GM13976 (cell line): ENCODE results near the gene CSNK1G1.

Experiments used
- DNase-seq: peaks from one replicate; pipeline ENCODE4 v3.0.0; 2012; ENCODE audit warnings: low spot score
- in situ Hi-C: fragments of 300-500 bp; cut with MboI; formaldehyde crosslinking; loops from one replicate; pipeline ENCODE4 v1.12.0; 2022; ENCODE audit warnings: low sequenced_read_pairs, mixed read lengths, inconsistent platforms; ENCODE audit not compliant: unreplicated experiment
- TF ChIP-seq, protein P1 (sequence below): IDR thresholded peaks from 2 replicates; pipeline ENCODE4 v1.5.1; 2012; ENCODE audit warnings: borderline replicate concordance, mild to moderate bottlenecking; ENCODE audit not compliant: insufficient read depth; ENCODE audit errors: extremely low read depth, missing control alignments, control extremely low read depth

The CSNK1G1 gene

DNA sequence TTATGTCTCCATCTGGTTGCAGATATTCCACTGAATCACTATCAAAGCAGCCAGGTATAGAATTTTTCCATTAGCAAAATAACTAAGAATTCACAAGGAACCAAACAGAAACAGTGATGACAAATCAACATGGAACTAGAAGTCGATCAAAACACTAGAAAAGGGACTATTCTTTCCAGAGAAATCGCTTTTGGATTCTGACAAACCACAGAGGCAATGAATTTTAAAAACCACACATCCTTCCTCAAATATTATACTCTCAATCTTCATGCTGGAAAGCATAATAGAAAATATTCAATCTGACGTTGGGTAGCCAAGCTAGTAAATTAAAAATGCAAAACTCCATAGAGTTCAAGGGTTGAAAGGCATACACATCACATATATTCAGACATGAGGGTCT lies 99.9 kb downstream of the CSNK1G1 start:
- TF ChIP-seq, protein P1, sequence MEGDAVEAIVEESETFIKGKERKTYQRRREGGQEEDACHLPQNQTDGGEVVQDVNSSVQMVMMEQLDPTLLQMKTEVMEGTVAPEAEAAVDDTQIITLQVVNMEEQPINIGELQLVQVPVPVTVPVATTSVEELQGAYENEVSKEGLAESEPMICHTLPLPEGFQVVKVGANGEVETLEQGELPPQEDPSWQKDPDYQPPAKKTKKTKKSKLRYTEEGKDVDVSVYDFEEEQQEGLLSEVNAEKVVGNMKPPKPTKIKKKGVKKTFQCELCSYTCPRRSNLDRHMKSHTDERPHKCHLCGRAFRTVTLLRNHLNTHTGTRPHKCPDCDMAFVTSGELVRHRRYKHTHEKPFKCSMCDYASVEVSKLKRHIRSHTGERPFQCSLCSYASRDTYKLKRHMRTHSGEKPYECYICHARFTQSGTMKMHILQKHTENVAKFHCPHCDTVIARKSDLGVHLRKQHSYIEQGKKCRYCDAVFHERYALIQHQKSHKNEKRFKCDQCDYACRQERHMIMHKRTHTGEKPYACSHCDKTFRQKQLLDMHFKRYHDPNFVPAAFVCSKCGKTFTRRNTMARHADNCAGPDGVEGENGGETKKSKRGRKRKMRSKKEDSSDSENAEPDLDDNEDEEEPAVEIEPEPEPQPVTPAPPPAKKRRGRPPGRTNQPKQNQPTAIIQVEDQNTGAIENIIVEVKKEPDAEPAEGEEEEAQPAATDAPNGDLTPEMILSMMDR: no peak
- in situ Hi-C loops: no loop called here

DNA sequence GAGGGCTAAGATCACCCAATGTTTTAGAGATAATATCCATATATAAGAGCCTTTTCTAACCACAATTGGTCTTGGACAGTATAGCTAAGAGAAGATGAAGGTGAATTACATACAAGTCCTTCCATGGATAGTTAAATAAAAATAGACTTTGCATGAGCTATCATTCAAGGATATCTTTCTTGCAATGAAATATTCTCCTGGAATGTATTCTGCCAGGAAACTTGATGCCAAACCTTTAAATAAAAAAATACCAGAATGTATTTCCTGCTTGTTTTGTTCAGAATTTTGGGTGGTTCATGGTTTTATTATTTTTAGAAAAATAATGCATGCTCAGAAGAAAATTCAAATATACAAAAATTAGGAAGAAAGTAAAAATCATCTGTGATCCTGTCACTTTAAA lies 104.3 kb downstream of the CSNK1G1 start:
- in situ Hi-C loops: no loop called here
- TF ChIP-seq, protein P1: no peak
- DNase-seq: no peak

More for the DNA sequence above, 99.9 kb downstream of the CSNK1G1 start:
- DNase-seq: no peak

DNA sequence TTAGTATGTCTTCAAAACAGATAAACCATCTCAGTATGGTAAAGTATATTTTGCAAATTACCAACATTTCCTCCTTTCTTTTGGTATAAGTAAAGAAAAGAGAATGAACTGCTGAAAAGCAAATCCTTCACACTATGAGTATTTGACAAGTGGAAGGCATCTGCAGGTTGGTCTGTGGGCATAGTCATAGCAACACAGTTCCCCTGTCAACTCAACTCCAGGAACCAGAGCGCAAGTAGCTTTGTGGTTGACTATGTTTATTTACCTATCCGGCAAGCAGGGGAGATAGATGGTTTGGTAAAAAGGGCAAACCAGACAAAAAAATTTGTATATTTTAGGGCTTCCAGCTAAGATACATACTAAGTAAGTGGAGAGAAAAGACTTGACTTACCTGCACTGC lies 104.9 kb downstream of the CSNK1G1 start:
- in situ Hi-C loops: no loop called here
- no peak for DNase-seq
- TF ChIP-seq, protein P1: no peak

DNA sequence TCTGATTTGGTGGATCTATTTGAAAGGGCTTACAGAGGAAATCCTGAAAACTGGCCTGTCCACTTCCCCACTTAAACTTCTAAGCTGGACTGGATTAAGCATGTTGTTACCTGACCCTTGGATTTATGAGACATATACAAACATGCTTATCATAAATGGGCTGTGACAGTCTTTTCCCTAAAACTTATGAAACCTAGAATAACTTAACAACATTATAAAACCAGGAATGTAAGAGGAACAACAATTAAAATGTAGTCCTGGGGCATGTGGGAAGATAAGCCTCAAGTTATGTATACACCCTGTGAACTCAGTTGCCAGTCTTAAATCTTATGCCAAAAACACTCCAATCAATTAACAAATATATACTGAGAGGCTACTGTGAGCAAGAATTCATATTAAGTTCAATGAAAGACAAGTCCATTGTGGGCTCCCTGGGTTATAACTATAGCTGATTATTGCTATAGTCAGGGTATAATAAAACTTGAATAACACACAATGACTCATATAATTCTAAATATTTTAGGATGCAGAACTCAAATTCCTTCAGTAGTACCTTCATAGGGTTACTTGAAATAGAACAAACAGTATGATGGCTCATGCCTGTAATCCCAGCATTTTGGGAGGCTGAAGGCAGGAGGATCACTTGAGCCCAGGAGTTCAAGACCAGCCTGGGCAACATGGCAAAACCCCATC lies 105.9 kb downstream of the CSNK1G1 start:
- DNase-seq: no peak
- in situ Hi-C loops: no loop called here
- TF ChIP-seq, protein P1: no peak

DNA sequence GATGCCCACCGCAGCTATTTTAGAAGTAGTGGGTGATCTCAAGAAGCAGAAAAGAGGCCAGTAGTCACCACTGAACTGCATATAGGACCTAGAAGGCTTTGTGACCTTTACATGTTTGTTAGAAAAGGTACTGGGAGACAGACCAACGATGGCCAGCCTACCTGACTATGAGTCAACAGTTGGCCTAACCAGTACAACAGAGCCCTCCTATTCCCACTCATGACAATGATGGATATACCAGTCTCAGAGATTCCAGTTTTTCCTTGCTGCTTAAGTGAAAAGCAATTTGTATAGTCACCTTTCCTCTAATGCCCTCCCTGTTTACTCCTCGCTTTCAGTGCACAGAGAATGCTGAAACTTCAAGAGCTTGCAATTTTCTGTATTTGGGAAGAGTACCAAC lies 106.6 kb downstream of the CSNK1G1 start:
- TF ChIP-seq, protein P1: no peak
- in situ Hi-C loops: no loop called here
- DNase-seq: no peak

DNA sequence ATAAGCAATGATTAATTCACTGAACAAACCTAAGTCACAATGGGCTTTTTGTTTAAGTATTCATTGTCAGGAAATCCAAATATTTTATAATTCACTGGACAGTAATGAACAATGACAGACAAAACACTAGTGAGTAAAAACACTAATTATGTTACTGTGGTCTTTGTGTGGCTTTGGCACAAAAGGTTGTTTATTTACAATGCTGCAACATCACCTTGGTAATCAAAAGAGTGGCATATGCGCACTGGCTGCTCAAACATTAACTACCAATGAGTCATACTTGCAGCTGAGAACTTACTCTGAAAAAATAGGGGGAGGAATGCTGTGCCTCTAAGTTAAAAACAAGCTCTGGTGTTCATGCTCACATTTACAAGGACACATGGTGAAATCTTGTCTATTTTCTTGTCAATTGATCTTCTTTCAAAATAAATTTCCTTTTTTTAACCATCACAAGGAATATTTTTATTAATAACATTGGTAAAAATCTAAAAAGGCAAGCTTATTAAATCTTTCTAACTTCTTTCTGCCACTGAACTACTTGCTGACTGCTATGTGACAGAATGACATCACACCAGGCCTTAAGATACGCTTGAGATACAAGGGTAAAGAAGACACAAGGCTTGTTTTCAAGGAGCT lies 107.9 kb downstream of the CSNK1G1 start:
- DNase-seq: peak; percentile 54
- TF ChIP-seq, protein P1: no peak

More for the DNA sequence above, 107.9 kb downstream of the CSNK1G1 start:
- in situ Hi-C loops: no loop called here
